Activated T-cell treated with anti-CD3 and anti-CD28 coated beads for 1 hour (primary cell): ENCODE data around the gene CDK4.

Source experiments
- DNase-seq: peaks from one replicate; pipeline ENCODE4 v3.0.0-alpha.2; 2020; ENCODE audit warnings: low read depth

The CDK4 gene

DNA sequence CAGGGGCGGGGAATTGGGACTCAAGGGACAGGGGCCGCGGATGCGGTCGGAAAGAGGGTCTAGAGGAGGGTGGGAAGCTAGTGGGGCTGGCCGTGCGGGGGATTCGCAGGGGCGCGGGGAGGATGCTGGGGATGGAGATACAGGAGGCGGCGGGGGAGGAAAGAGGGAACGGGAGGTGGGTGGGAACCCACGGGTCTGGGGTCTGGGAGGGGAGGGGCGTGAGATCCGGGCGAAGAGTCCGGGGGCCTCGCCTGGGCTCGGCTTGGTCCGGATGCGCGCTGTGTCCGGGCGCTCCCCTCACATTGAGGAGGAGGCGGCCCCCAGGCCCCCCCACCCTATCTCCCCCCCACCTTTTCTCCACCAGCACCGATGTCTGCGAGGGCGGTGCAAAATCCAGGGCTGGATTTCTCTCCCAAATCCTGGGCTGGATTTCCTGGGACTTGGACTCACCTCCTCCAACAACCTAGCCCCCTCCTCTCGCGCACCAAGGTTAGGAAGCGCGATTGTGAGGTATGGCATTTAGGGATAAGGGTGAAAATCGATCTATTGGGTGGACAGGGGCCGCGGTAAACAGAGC, 13.4 kb downstream of the CDK4 start, which contains the start of gene AGAP2:
Gene AGAP2, minus strand, starts transcription at position 82 of the 577 bp plus-strand sequence. CDS start 496 bp downstream, outside the sequence.
- DNase-seq, result no peak

DNA sequence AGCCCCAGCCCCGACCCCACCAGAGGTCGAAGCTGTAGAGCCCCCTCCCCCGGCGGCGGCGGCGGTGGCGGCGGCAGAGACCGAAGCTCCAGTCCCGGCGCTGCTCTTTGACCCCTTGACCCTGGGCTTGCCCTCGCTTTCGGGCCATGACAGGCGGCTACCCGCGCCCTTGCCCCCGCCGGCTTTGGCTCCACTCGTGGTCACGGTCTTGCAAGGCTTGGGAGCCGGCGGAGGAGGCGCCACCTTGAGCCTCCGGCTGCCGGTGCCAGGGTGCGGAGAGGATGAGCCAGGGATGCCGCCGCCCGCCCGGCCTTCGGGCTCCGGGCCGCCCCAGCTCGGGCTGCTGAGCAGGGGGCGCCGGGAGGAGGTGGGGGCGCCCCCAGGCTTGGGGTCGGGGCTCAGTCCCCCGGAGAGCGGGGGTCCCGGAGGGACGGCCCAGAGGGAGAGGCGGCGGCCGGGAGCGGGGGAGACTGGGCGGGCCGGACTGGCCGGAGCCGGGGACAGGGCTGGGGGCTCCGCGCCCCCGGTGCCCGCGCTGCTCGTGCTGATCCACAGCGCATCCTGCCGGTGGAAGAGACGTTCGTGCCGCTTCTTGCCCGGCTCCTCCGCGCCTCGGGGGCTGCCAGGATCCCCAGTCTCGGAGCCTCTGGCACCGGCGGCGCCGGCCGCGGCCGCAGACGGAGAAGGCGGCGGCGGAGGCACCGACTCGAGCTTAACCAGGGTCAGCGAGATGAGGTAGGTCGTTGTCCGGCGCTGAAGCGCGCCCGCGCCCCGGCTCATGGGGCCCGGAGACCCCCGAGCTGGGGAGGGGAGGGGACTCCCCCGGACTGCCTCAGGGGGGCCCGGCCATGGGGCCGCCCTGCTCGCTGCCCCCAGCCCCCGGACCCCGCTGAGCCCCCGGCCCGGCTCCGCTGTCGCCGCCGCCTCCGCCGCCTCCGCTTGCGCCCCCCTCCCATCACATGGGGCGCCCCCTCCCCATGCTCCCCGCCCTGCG, 14.3 kb downstream of the CDK4 start:
- no peak for DNase-seq

DNA sequence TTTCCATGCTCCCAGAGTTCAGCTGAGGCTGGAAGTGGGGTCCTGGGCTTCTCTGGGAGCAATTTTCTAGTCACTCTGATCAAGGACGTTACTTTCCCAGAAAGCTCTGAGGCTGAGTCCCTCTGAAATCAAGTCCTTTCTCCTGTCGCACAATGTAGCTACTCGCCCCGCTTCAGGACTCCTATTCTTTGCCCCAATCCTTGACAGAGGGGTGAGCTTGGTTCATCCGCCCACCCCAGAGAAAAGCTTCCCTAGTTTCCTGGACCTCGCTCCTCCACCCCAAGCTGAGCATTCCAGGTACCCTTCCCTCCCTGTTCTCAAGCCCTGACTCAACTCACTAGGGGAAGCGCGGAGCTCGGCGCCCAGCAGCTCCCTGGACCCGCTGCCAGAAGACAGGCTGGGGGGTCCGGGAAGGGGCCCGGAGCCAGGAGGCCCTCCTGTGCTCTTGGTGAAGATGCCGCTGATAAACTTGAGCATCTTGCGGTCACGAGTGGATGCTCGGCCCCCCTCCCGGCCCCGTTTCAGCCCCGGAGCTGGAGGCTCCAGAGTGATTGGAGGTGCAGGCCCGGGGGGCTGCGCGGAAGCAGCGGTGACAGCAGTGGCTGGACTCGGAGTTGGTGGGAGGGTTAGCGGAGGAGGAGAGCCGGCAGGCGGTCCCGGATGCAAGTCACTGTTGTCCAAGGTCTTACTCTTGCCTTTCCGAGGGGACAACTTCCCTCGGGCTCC, 15.2 kb downstream of the CDK4 start:
- no peak for DNase-seq

DNA sequence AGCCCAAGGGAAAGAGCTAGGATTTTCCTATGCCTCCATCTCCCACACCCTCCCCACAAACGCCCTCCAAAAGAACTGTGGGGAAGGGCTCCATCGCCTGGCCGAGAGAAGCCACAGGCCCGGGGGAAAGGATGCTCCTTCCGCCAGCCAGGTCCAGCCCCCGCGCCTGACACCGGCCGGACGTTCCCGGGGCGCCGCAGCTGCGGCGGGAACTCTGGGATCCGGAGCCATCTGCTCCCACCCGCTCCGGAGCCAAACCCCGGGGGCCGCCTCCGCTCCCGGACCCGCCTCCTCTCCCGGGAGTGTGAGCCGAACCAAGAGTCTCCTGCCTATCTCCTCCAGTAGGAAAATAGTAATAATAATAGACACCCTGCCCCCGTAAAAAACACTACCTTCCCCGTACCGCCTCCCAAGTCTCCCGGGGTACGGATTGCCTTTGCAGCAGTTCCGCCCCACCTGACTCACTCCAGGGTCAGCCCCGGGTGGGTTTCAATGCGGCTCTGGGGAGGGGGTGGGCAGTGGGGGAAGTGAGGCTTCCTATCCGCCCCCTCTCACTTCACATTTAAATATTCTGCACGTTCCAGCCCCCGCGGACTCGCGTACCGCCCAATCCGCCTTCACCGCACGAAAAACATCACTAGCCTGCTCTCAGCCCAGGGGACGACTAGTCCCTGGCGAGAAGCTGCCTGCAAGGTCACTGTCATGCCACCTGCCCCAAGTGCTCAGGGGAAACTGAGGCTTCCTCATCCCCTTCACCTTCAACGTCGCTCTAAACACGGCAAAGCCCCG, 16.0 kb downstream of the CDK4 start:
- DNase-seq, result no peak

DNA sequence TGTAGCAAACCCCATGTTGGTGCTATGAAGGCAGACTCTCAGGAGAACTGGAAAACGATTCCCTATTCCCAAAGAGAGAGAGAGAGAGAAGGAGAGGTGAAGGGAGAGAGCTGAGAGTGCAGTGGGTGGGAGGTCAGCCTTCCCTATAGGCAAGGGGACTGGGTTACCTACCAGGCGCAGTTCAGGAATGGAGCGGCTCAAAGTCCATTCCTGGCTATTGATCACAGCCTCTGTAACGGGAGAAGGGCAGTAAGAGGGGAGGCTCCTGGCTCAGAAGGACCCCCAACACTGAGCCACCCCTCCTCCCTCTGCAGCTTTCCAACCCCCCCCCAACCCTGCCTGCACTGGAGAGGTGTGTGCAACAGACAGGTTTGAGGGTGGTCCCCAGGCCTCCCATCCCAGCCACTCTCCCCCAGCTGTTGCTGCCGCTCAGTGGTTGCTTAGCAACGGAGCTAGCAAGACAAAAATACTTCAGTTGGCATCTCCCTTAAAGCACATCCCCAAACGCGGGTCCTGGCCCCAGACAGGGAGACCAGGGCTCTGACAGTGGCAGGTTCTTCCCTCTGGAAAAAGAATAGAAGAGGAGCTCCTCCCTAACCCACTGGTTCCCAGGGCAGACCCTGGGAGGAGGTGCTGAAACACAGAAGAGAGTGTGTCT, 16.8 kb downstream of the CDK4 start:
- DNase-seq, result no peak

DNA sequence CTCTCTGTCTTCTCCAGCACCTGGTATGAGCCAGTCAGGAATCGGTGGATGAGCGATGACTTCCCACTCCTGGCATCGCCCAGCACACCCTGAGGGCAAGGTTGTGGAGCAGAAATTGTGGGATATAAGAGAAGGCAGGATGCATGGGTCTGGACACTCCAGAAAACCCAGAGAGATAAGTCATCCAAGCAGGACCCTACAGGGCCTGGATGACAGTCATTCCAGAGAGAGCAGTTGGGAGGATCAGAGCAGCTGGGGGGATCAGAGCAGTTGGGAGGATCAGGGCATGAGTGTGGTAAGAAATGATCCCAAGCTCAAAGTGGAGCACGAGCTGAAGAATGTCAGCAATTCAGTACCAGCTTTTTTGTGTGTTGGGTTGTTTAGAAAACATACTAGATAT, 17.5 kb downstream of the CDK4 start:
- DNase-seq, result no peak

DNA sequence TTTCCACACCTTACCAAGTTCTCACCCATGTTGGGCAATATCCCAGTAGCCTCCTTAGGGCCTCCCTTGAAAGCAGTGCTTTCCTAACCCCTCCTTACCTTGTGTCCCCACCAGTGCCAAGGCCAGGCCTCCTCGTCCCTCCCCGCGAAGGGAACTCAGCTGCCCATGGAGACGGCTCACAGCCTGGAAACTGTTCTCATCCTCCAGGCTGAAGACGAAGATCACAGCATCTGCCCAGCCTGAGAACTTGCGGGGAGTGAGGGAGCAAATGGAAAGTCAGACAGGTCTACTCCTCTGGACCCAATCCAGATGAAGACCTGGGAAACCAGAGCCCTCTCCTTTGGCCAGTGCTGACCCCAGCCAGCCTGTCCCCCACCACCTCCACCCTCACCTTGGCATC, 18.2 kb downstream of the CDK4 start:
- DNase-seq, result no peak

DNA sequence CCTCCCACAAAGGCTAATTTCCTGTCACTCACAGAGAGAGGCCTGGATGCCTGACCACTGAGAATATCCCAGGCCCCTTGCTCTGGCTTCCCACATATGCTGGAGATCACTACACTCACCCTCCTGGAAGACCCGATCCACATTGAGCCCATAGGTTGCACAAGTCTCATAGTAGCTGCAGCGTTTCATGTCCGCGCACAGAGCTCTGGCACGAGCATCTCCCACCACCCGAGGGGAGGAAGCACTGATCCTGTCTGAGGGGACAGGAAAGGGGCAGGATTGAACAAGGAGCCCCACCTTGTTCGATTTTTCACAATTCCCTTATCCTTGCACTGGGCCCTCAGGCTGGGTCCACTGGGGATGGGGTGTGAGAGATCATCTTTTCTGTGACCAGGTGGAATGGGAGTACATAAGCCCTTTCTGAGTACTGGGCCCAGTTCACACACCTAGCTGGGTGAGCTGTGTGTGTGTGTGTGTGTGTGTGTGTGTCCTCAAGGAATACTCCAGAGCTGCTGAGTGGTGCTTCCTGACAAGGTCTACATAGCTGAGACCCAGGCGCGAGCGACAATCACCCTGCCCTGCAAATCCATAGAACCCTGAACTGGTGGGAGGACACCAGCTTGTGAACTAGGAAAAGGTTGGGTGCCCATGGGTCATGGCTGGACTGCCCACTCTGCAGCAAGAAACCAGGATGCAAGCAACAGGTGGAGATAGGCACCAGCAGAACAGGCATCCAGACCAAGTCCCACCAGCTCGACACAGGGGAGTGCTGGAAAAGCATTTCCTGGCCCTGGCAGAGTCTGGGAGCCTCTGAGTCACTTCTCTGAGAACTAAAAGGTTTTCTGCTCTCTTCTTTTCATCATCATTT, 19.1 kb downstream of the CDK4 start:
- DNase-seq, result no peak

DNA sequence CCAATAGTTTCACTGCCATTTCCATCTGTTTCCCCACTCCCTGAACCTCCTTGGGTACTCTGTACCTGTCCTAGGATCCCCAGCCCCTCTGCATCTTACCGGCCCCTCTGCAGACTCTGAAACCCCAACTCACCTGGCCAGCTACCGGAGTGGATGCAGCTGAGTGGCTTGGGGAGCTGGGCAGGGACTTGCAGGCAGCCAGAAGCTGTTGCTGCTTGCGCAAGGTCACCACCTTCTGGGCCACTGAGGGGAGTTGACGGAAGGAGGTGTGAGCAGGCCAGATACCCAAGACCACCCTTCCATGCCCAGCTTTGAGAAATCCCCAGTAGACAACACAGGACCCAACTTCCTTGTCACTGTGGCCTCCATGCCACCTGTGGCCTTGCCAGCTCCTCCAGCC, 19.8 kb downstream of the CDK4 start:
- no peak for DNase-seq

DNA sequence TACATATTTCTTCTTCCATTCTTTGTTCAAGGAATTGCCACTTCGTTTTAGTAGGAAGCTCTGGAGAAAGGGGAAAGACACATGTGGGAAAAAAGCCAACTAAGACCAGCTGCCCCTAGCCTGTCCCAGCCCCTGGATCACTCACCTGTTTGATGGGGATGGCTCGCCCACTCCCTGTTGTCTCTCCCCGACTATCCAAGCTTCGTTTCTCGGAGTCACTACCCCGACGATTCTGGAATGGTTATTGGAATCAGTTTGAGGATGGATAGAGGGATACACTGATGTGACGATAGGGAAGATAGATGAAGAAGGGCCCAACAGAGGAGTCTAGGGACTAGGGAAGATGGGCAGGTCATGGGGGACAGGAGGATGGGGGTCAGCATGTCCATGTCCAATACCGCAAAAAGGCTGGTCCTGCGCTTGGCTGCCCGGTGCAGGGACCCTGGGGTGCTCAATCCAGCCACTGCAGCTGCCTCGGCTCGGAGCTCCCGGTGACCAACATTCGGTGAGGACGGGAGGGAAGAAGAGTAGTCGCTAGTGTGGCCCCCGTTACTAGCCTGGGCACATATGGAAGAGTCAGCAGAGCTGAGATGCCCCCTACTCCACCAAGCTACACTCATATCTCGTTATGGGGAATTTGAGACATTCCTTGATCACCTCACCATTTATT, 20.6 kb downstream of the CDK4 start:
- DNase-seq, result no peak

DNA sequence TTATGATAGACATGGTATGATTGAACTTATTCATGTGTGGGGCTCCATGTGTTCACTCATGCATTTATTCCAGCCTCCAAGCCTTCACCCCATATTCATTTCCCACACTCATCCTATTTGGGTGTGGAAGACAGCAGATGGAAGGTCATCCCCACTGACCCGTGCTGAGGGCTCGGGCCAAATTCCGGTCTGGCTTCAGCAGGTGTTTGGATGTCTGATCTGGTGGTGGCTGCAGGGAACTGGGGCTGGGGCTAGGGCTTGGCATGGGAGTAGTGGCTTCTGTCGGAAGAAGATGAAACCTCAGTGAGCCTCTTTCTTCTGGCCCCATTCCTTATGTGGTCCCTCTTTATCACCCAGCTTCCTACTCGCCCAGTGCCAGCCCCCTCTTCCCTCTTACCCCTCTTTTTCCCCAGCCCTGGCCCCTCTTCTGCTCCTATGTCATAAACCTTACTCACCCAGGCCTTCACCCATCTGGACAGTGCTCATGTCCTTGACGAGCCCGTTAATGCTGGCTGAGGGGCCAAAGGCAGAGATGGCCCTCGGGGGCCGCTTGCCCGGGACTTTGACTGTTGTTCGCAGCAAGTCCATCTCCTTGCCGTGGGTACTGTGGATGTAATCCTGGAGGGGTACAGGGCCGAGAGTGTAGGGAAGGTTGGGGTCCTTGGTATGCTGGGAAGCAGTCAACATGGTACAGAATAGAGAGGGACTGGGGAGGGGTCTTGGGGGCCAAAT, 21.6 kb downstream of the CDK4 start:
- DNase-seq, result no peak

DNA sequence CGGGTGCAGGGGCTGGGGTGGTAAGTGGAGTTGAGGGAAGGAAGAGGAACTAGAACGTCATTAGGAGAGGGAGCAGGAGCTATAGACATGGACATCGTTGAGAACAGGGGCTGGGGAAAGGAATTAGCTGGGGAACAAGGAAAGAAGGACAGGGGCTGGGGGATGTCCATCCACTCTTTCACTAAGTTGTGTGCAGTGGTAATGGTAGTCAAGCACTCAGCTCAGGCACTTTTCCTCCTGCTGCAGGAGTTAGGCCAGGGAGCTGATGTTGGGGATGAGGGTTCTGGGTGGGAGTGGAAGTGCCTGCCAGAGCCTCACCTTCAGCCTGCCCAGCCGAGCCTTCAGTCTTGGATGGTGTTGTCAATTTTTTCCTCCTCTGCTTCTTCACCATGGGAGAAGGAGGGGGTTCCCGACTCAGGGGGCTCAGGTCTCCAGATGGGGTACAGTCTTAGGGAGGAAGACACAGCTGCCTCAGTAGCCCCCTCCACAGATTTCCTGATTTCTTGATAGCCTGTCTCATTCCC, 22.7 kb downstream of the CDK4 start:
- no peak for DNase-seq

DNA sequence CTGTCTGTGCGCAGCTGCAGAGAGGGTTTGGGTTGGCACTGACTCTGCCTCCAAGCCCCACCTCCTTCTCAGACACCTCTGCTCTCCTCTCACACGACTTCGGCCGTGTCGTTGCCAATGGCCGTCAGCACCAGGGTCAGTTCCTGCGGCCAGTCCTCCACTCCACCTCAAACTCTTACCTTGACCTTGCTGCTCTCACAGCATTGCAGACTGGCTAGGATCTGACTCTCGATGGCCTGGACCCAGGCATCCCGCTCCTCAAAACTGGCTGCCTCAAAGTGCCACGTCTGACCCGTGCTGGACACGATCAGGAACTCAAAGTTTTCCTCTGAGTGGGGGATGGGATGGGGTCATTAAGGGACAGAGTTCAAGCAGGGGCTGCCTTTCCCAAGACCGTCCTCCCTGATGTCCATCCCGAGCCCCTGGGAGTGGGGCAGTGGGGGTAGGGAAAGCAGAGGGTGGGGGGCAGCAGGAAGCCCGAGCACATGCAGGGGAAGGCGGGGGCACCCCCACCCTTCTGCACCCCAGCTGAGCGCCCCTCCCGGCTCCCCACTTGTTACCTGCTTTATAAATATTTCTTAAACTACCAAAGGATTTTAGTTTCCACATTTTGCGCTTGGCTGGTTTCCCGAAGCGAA, 24.2 kb downstream of the CDK4 start:
- DNase-seq, result no peak

DNA sequence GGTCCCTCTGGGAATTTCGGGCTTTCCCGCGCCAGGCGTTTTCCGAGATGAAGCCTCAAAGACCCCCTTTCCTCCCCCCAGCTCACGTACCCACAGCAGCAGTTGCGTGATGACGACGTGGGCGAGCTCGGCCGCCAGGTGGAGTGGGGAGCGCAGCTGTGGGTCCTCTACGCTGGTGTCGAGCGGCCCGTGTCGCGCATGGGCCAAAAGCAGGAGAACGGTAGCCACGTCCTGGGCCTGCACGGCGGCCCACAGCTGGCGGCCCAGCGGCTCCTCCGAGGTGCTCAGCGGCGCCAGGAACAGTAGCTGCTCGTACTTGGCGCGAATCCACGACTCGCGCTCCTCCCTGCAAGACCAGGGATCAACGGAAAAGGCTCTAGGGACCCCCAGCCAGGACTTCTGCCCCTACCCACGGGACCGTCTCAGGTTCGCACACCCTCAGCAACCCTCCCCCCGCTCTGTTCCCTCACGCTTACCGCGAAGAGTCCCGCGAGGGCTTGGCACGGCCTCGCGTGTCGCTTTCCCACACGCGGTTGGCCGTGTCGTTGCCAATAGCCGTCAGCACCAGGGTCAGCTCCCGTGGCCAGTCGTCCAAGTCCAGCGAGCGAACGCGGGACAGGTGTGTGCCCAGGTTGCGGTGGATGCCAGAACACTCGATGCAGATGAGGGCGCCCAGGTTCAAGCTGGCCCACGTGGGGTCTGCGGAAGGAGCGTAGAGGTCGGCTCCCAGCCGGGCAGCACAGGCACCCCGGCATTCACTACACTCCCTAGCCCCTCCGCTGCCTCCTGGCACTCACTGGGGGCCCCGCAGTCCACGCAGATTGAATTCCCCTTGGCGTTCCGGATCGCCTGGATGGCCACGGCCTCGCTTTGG, 25.0 kb downstream of the CDK4 start:
- DNase-seq, result no peak

DNA sequence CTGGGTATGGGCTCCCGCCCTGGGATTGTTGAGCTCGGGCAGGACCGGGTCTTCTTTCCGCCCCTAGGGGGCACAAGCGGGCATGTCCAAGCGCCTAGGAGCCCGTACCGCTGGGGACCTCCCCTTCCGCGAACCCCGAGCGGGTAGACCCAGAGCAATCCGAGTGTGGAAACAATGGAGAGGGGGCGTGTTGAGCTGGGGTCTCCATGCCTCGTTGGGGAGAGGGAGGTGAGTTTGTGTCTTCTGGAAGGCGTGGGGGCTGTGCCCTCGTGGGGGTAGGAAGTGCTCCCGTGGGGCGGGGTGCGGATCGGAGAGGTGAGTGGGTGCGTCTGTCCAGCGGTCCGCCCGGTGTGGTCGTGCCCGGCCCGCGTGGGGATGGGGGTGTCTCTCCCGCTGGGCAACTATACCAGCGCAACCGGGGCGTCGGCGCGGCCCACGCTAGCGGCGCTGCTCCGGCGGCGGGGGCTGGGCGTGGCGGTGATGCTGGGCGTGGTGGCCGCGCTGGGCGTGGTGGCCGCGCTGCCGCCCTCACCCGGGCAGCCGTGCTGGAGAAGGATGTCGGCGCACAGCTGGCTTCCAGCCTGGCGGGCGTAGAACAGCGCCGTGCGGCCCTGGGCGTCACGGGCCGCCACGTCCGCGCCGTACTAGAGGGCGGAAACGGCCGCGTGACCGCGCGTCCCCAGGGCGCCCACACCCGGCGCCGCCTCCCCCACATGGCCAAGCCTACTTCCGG, 25.8 kb downstream of the CDK4 start:
- no peak for DNase-seq

DNA sequence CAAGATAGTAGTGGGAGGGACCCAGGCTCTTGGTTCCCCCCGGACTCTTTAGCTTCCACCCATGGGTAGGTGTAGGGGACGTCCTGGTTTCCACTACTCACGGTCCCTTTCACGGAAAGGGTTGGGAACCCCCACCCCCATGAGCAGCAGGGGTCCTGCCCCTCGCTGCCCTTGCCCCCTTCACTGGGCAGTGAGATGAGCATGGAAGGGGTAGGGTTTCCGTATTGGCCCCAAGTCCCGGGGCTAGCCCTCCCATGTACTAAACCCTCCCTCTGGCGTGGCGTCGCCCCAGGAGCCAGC, 26.3 kb downstream of the CDK4 start:
- DNase-seq, result no peak
